Measurements from ENCODE around the gene RASL12.

DNA sequence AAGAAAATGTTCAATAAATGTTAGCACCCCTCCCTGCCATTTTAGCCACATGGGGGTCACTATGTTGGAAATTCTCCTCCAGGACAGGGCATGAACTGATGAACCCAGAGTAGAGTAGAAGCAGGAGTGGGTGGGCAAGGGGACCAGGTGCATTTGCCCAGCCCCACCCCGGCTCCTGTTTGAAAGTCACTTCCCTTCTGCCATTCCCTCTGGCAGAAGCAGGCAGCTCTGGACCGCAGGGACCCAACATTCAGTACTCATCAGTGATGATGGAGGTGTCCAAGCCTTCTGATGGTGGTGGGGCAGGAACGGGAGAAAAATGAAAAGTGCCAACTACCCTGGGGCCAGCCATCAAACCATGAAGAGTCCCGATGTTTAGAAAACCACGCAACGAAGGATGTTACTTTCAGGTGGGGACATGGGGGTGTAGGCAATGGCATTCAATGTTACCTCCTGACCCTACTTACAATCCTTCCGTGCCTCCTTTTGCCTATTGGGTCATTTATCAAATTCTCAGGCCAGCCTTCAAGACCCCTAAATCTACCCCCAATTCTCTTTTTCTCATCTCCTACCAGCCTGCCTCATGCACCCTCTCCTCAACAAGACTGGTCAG is 30.0 kb upstream of the RASL12 start:
- no peak for TF ChIP-seq BHLHE40 (IDR thresholded peaks at IDR 0.05; ENCODE audit: borderline replicate concordance)
- TF ChIP-seq, protein P1, sequence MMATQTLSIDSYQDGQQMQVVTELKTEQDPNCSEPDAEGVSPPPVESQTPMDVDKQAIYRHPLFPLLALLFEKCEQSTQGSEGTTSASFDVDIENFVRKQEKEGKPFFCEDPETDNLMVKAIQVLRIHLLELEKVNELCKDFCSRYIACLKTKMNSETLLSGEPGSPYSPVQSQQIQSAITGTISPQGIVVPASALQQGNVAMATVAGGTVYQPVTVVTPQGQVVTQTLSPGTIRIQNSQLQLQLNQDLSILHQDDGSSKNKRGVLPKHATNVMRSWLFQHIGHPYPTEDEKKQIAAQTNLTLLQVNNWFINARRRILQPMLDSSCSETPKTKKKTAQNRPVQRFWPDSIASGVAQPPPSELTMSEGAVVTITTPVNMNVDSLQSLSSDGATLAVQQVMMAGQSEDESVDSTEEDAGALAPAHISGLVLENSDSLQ (IDR thresholded peaks at IDR 0.05), result no peak
- no peak for TF ChIP-seq FOXK2 (IDR thresholded peaks at IDR 0.05)
- TF ChIP-seq NFRKB (IDR thresholded peaks at IDR 0.05), result no peak
- TF ChIP-seq SUZ12 (IDR thresholded peaks at IDR 0.05), result no peak
- no peak for TF ChIP-seq FOXM1 (IDR thresholded peaks at IDR 0.05; ENCODE audit: borderline replicate concordance)
- TF ChIP-seq ARNT (IDR thresholded peaks at IDR 0.05), result no peak
- TF ChIP-seq HDGF (IDR thresholded peaks at IDR 0.05; ENCODE audit: borderline replicate concordance), result no peak
- no peak for TF ChIP-seq SP1 (IDR thresholded peaks at IDR 0.05)
- no peak for TF ChIP-seq FOXA1 (IDR thresholded peaks at IDR 0.05)
- no peak for TF ChIP-seq ELF4 (IDR thresholded peaks at IDR 0.05)

Measured in HEK293T (cell line).